GM12865 (cell line): ENCODE data around the gene THSD4.

ENCODE experiments used
- DNase-seq: peaks from one replicate; pipeline ENCODE4 v3.0.0; 2010; ENCODE audit warnings: low read depth
- H3K4me3 ChIP-seq: 2 replicates; pipeline ENCODE4 v1.5.1; 2011; ENCODE audit warnings: mild to moderate bottlenecking, low read depth, low read length, control low read depth
- CTCF ChIP-seq: IDR thresholded peaks from 2 replicates; pipeline ENCODE4 v1.5.1; 2011; ENCODE audit warnings: low read length, control low read depth, low read depth, inconsistent platforms; ENCODE audit not compliant: insufficient read depth; ENCODE audit errors: missing control alignments

The THSD4 gene

GRCh38 chr15:71529361-71529760, 414.1 kb downstream of the THSD4 start:
- DNase-seq = no peak
- TF ChIP-seq CTCF = no peak
- no peak overlapping the region for H3K4me3 ChIP-seq

- no peak for DNase-seq
- TF ChIP-seq CTCF = no peak
- H3K4me3 ChIP-seq = no peak overlapping the region
Observed at GRCh38 chr15:71530116-71530515, 414.8 kb downstream of the THSD4 start.

- H3K4me3 ChIP-seq = no peak overlapping the region
- TF ChIP-seq CTCF = peak; percentile 42
- DNase-seq = peak; percentile 28
Observed at GRCh38 chr15:71532994-71533393, 417.7 kb downstream of the THSD4 start.

GRCh38 chr15:71538181-71538580, 422.9 kb downstream of the THSD4 start:
- no peak overlapping the region for H3K4me3 ChIP-seq
- TF ChIP-seq CTCF = no peak
- DNase-seq = no peak

- TF ChIP-seq CTCF = no peak
- DNase-seq = no peak
- H3K4me3 ChIP-seq = no peak overlapping the region
Observed at GRCh38 chr15:71541746-71542145, 426.5 kb downstream of the THSD4 start.

- no peak for DNase-seq
- no peak overlapping the region for H3K4me3 ChIP-seq
- TF ChIP-seq CTCF = no peak
Observed at GRCh38 chr15:71542836-71543235, 427.6 kb downstream of the THSD4 start.

- H3K4me3 ChIP-seq = no peak overlapping the region
- TF ChIP-seq CTCF = no peak
- DNase-seq = no peak
Observed at GRCh38 chr15:71543413-71543812, 428.1 kb downstream of the THSD4 start.
